ENCODE results near the gene COMMD4.

- no peak for TF ChIP-seq CTCF (IDR thresholded peaks at IDR 0.05; ENCODE audit: insufficient read depth, low read length, poor library complexity, severe bottlenecking)
- no peak for TF ChIP-seq EZH2phosphoT487 (conservative IDR thresholded peaks at IDR 0.05; ENCODE audit: low read length)
Observed at GRCh38 chr15:75302318-75302717, 33.5 kb upstream of the COMMD4 start.
